Mesodermal cell (in vitro differentiated cells): ENCODE measurements around the gene PPM1H.

Experiments
- H3K27ac ChIP-seq: 2 replicates; pipeline ENCODE4 v1.7.0; 2013; ENCODE audit warnings: mild to moderate bottlenecking, low read depth, low read length, moderate library complexity; ENCODE audit not compliant: severe bottlenecking
- H3K36me3 ChIP-seq: 2 replicates; pipeline ENCODE4 v1.7.1; 2013; ENCODE audit warnings: mild to moderate bottlenecking, low read length, moderate library complexity; ENCODE audit not compliant: control insufficient read depth, insufficient read depth
- H3K4me1 ChIP-seq: one replicate; pipeline ENCODE4 v1.7.1; 2013; ENCODE audit warnings: mild to moderate bottlenecking, low read length; ENCODE audit not compliant: insufficient read depth, control insufficient read depth, poor library complexity, severe bottlenecking
- H3K4me3 ChIP-seq: 2 replicates; pipeline ENCODE4 v1.7.0; 2013; ENCODE audit warnings: low read length, control low read depth, mild to moderate bottlenecking; ENCODE audit not compliant: insufficient read depth, poor library complexity, severe bottlenecking; ENCODE audit errors: extremely low read depth
- H3K9me3 ChIP-seq: 2 replicates; pipeline ENCODE4 v1.7.1; 2013; ENCODE audit warnings: mild to moderate bottlenecking, low read length, moderate library complexity; ENCODE audit not compliant: control insufficient read depth
- WGBS, 2 experiments: methylation state at CpG; one replicate each; pipeline ENCODE4 v1.1.5; 2013; ENCODE audit warnings: missing lambda C conversion rate in 2 of 2; ENCODE audit not compliant: insufficient coverage in 2 of 2; 5-methylcytosine and 5-hydroxymethylcytosine counted together

Gene PPM1H

GRCh38 chr12:62597253-62597652 is 337.7 kb downstream of the PPM1H start:
- Histone ChIP-seq H3K36me3 (peaks cover 4% of the 10 kb centered on the region), H3K9me3 (no peaks in the 10 kb centered on the region), H3K4me3 (no peak overlapping the region), H3K4me1 (peaks cover 6% of the 10 kb centered on the region), H3K27ac (no peak overlapping the region)
- WGBS, 2 experiments = 80 to 88% methylated on average over 1 of the region's 3 CpGs
